HepG2 (cell line): ENCODE data around the gene WWTR1. TPM values are rescaled to one million over a fixed set of nuclear protein-coding genes. Genes with fewer than 3 reads are reported as not detected.
A peak's percentile ranks its signal among the peaks of the same experiment; 100 is the strongest.

Experiments
- ATAC-seq: fragments of 200-7000 bp; cut with Tn5 transposase; 3 replicates; pipeline ENCODE4 v1.9.1; 2020; ENCODE audit warnings: mild to moderate bottlenecking, moderate library complexity
- BruUV-seq: library from RNA; stranded (reverse); fragments of 400-500 nt; replicated peaks from 2 replicates; lab custom pipeline; 2021; lab: Mats Ljungman, UMichigan
- CTCF ChIA-PET: fragments of 300-600 bp; formaldehyde crosslinking; extraction: SDS; loops from one replicate; lab custom pipeline; 2021; ENCODE audit warnings: low total read pairs, inconsistent platforms, low intra/inter-chr PET ratio; lab: Yijun Ruan, JAX
- POLR2A ChIA-PET: fragments of 350-600 bp; sonication (Branson Sonifier 250); formaldehyde crosslinking; loops from one replicate; lab custom pipeline; 2020; ENCODE audit warnings: antibody characterized with exemption, inconsistent platforms; lab: Yijun Ruan, JAX
- DNase-seq: peaks from one replicate; pipeline ENCODE4 v3.0.0-alpha.2; 2015; ENCODE audit warnings: low spot score
- FAIRE-seq: peaks from 3 replicates; lab custom pipeline; 2011; peaks lifted over from hg19 to GRCh38; lab: Jason Lieb, UNC
- H2AFZ ChIP-seq: one replicate; pipeline ENCODE4 v1.6.1; 2011; ENCODE audit warnings: low read length, inconsistent platforms
- H3K27ac ChIP-seq: fragments of 300-600 bp; 3 replicates; pipeline ENCODE4 v1.8.0; 2011; ENCODE audit warnings: mixed run types, mild to moderate bottlenecking, mixed read lengths, low read length, inconsistent platforms; ENCODE audit not compliant: insufficient read depth; ENCODE audit errors: extremely low read length
- H3K27me3 ChIP-seq, 2 experiments: fragments of 200-600 bp in 1 of 2; 2 replicates in 1 of 2; 3 replicates in 1 of 2; pipeline versions ENCODE4 v1.6.0 to v1.8.0; 2011; ENCODE audit warnings: low read length in 2 of 2, mild to moderate bottlenecking in 2 of 2, moderate library complexity in 2 of 2, inconsistent platforms in 1 of 2; ENCODE audit not compliant: insufficient read depth in 2 of 2, control insufficient read depth in 1 of 2
- H3K36me3 ChIP-seq, 2 experiments: fragments of 200-600 bp in 1 of 2; replicated peaks in 1 of 2; 2 replicates in 1 of 2; 3 replicates in 1 of 2; pipeline versions ENCODE4 v1.5.1 to v1.8.0; 2011; ENCODE audit warnings: low read length in 2 of 2, inconsistent platforms in 1 of 2; ENCODE audit not compliant: insufficient read depth in 2 of 2, control insufficient read depth in 1 of 2
- H3K4me1 ChIP-seq: 2 replicates; pipeline ENCODE4 v1.5.1; 2012; ENCODE audit warnings: low read length, inconsistent platforms; ENCODE audit not compliant: insufficient read depth
- H3K4me2 ChIP-seq: 2 replicates; pipeline ENCODE4 v1.6.0; 2011; ENCODE audit warnings: low read depth, low read length, inconsistent platforms
- H3K4me3 ChIP-seq, 3 experiments: fragments of 200-600 bp in 1 of 3; sonication (generic), shearing (Covaris generic) in 1 of 3; replicated peaks in 1 of 3; 2 replicates each; pipeline ENCODE4 v1.5.1; 2011 to 2016; ENCODE audit warnings: low read length in 3 of 3, inconsistent platforms in 2 of 3, low read depth in 2 of 3, mild to moderate bottlenecking in 2 of 3, control low read depth in 1 of 3, mixed read lengths in 1 of 3; ENCODE audit not compliant: insufficient read depth in 1 of 3
- H3K79me2 ChIP-seq: one replicate; pipeline ENCODE4 v1.6.1; 2011; ENCODE audit warnings: low read length, inconsistent platforms; ENCODE audit not compliant: insufficient read depth
- H3K9ac ChIP-seq: 2 replicates; pipeline ENCODE4 v1.6.0; 2011; ENCODE audit warnings: mild to moderate bottlenecking, low read depth, low read length, inconsistent platforms; ENCODE audit not compliant: insufficient read depth
- H3K9me3 ChIP-seq: 2 replicates; pipeline ENCODE4 v1.5.1; 2012; ENCODE audit warnings: mild to moderate bottlenecking, low read length
- H4K20me1 ChIP-seq: 2 replicates; pipeline ENCODE4 v1.6.0; 2011; ENCODE audit warnings: inconsistent platforms, mild to moderate bottlenecking, low read length, moderate library complexity; ENCODE audit not compliant: insufficient read depth
- CBX1 ChIP-seq: IDR thresholded peaks from one replicate; pipeline ENCODE4 v1.6.1; 2016; ENCODE audit warnings: antibody characterized with exemption, low read depth
- GATA4 ChIP-seq: sonication (generic); IDR thresholded peaks from 2 replicates; pipeline ENCODE4 v1.6.1; 2016; ENCODE audit warnings: antibody characterized with exemption, low read depth, borderline replicate concordance
- HHEX ChIP-seq: IDR thresholded peaks from 2 replicates; pipeline ENCODE4 v1.6.1; 2016; ENCODE audit warnings: control low read depth
- MIER2 ChIP-seq: IDR thresholded peaks from 2 replicates; pipeline ENCODE4 v1.6.1; 2016; ENCODE audit warnings: missing biosample characterization, missing genetic modification reagents
- PRPF4 ChIP-seq: fragments of 200-400 bp; formaldehyde crosslinking; IDR thresholded peaks from 2 replicates; pipeline ENCODE4 v1.6.1; 2016; ENCODE audit warnings: low read length, low read depth; ENCODE audit not compliant: poor library complexity, severe bottlenecking
- SATB2 ChIP-seq: sonication (generic); formaldehyde crosslinking; IDR thresholded peaks from 2 replicates; pipeline ENCODE4 v1.5.0; 2020; ENCODE audit warnings: missing genetic modification reagents
- SOX6 ChIP-seq, 2 experiments: fragments of 450-650 bp in 1 of 2; sonication (generic) in 1 of 2; formaldehyde crosslinking in 1 of 2; IDR thresholded peaks; 2 replicates each; pipeline versions ENCODE4 v1.4.0 to v1.6.1; 2017 to 2020; ENCODE audit warnings: antibody characterized with exemption in 1 of 2, mild to moderate bottlenecking in 1 of 2, missing genetic modification reagents in 1 of 2
- TGIF2 ChIP-seq: IDR thresholded peaks from 2 replicates; pipeline ENCODE4 v1.6.1; 2016; ENCODE audit warnings: control low read depth, missing compliant biosample characterization
- ZNF234 ChIP-seq: sonication (generic); formaldehyde crosslinking; conservative IDR thresholded peaks from 2 replicates; pipeline ENCODE4 v1.5.1; 2020; ENCODE audit warnings: mild to moderate bottlenecking, missing genetic modification reagents
- ZNF703 ChIP-seq: sonication (generic); formaldehyde crosslinking; IDR thresholded peaks from 2 replicates; pipeline ENCODE4 v1.5.1; 2020; ENCODE audit warnings: missing genetic modification reagents, mild to moderate bottlenecking, moderate library complexity, borderline replicate concordance
- ZNF761 ChIP-seq: sonication (generic); formaldehyde crosslinking; conservative IDR thresholded peaks from 2 replicates; pipeline ENCODE4 v1.4.0; 2020; ENCODE audit warnings: mild to moderate bottlenecking, missing genetic modification reagents
- ZNF792 ChIP-seq: IDR thresholded peaks from 2 replicates; pipeline ENCODE4 v1.6.1; 2016
- WGBS: methylation state at CpG from one replicate; pipeline ENCODE4 v1.1.6; 2017; ENCODE audit warnings: low lambda C conversion rate; 5-methylcytosine and 5-hydroxymethylcytosine counted together
- in situ Hi-C: cut with HindIII; loops from 2 replicates; pipeline ENCODE4 v1.10.0; 2017; ENCODE audit warnings: low pct_unique_long_range_greater_than_20kb; ENCODE audit not compliant: extremely low pct_ligation_motif_present
- intact Hi-C: fragments of 100-400 bp; cut with micrococcal nuclease; formaldehyde crosslinking; loops from one replicate; pipeline ENCODE4 v1.10.0; 2022; ENCODE audit not compliant: unreplicated experiment
- polyA plus RNA-seq, 8 experiments: library from polyadenylated mRNA; depleted of rRNA in 3 of 8; stranded (reverse) in 7 of 8; unstranded in 1 of 8; fragments of >200 nt; fragmentation: Illumina TruSeq in 4 of 8; extraction: Trizol in 4 of 8; gene quantifications; 2 replicates each; pipeline versions ENCODE4 v1.2.1 to v1.2.3, GENCODE V29; 2011 to 2016; ENCODE audit warnings: low read depth in 4 of 8, missing spikeins in 1 of 8, mixed read lengths in 1 of 8; ENCODE audit not compliant: insufficient read depth in 1 of 8
- total RNA-seq, 5 experiments: library from RNA; depleted of rRNA; stranded (reverse); fragments of >200 nt; fragmentation: Illumina TruSeq; extraction: Trizol; gene quantifications; 2 replicates each; pipeline ENCODE4 v1.2.3, GENCODE V29; 2016; ENCODE audit warnings: low read depth in 1 of 5
- TF ChIP-seq, protein P1 (sequence below): IDR thresholded peaks from 2 replicates; pipeline ENCODE4 v1.6.1; 2016; ENCODE audit warnings: mild to moderate bottlenecking
- TF ChIP-seq, protein P2 (sequence below): sonication (generic); formaldehyde crosslinking; IDR thresholded peaks from 2 replicates; pipeline ENCODE4 v1.4.0; 2020; ENCODE audit warnings: missing genetic modification reagents

The WWTR1 gene
- total and polyA plus RNA-seq, 2 of the 13 experiments (the other 11 are each of a cell fraction or from before 2014, with no cell fraction given), result 19.7 to 139 TPM

DNA sequence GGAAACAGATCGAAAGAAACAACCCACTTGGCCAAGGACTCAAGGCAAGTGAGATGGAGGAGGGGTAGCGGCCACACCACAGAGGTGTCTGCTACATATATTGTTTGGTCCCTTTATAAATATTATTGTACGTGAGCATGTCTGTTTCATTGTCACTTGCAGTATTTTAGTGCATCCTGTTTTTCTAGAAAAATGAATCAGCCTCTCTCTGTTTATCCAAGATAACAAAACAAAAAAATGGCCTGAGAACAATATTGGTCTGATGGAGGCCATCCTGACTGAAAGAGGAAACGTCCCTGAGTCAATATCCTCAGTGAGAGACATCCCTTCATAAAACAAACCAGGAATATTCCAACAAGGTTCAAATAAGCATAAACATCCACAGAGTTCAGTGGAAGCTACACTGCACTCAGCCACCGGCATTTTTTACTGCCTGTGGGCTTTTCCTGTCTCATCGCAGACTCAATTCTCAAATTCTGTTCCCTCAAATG lies 42.0 kb downstream of the WWTR1 start (continued):
- TF ChIP-seq, protein P1, sequence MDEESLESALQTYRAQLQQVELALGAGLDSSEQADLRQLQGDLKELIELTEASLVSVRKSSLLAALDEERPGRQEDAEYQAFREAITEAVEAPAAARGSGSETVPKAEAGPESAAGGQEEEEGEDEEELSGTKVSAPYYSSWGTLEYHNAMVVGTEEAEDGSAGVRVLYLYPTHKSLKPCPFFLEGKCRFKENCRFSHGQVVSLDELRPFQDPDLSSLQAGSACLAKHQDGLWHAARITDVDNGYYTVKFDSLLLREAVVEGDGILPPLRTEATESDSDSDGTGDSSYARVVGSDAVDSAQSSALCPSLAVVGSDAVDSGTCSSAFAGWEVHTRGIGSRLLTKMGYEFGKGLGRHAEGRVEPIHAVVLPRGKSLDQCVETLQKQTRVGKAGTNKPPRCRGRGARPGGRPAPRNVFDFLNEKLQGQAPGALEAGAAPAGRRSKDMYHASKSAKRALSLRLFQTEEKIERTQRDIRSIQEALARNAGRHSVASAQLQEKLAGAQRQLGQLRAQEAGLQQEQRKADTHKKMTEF (CRISPR knock-in tag), result peak; percentile 55; the same call in 1 of the 2 replicates
- TF ChIP-seq ZNF792 (CRISPR knock-in tag) (no peak), PRPF4 (no peak), SOX6 (IDR thresholded peaks at IDR 0.05) (no peak), SOX6 (CRISPR knock-in tag; IDR thresholded peaks at IDR 0.05) (peak; percentile 85)

- no peak for FAIRE-seq
- BruUV-seq, result no TSS peak
- Histone ChIP-seq H3K4me2 (no peak overlapping the region), H3K36me3 (peaks cover 1 to 18% of the 10 kb centered on the region in 2 experiments), H3K4me1 (peaks cover 100% of the 10 kb centered on the region), H3K27ac (no peak overlapping the region), H2AFZ (no peak overlapping the region), H3K9me3 (no peaks in the 10 kb centered on the region), H3K27me3 (no peaks in the 10 kb centered on the region), H3K79me2 (peaks cover 79% of the 10 kb centered on the region), H3K4me3 (no peak overlapping the region), H3K9ac (no peak overlapping the region), H4K20me1 (peaks cover 7% of the 10 kb centered on the region)
- DNase-seq, result no peak
- intact Hi-C loops, result no loop called here
- no peak for ATAC-seq
- ChIA-PET POLR2A (no interaction called here), CTCF (no interaction called here)
- in situ Hi-C loops, result no loop called here
- WGBS, result 93% methylated on average over 2 of the region's 2 CpGs
- no peak for TF ChIP-seq TGIF2
- TF ChIP-seq SATB2 (CRISPR knock-in tag), result no peak
- TF ChIP-seq, protein P2, sequence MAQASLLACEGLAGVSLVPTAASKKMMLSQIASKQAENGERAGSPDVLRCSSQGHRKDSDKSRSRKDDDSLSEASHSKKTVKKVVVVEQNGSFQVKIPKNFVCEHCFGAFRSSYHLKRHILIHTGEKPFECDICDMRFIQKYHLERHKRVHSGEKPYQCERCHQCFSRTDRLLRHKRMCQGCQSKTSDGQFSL (CRISPR knock-in tag), result no peak
- no peak for TF ChIP-seq HHEX (CRISPR knock-in tag)
- TF ChIP-seq ZNF761 (CRISPR knock-in tag), result no peak
- TF ChIP-seq MIER2 (CRISPR knock-in tag), result no peak
- no peak for TF ChIP-seq ZNF234 (CRISPR knock-in tag)
- no peak for TF ChIP-seq ZNF703 (CRISPR knock-in tag)
- no peak for TF ChIP-seq GATA4
- no peak for TF ChIP-seq CBX1
Observed at GRCh38 chr3:149613988-149614387, 43.8 kb downstream of the WWTR1 start.
